ENCODE measurements around the gene DENND1B.
"Not testable (repeated sequence)": the region's sequence is repeated elsewhere in the genome, so short reads cannot be mapped to it uniquely, and the experiment has no call there.

The DENND1B gene

GRCh38 chr1:197743578-197743977 is 31.7 kb downstream of the DENND1B start:
- DNase-seq, result no peak

GRCh38 chr1:197740992-197741391 is 34.3 kb downstream of the DENND1B start:
- DNase-seq, result no peak

GRCh38 chr1:197738927-197739326 is 36.4 kb downstream of the DENND1B start:
- DNase-seq, result peak in 1 of 2 donors; percentile 65

GRCh38 chr1:197737916-197738315 is 37.4 kb downstream of the DENND1B start:
- DNase-seq, result no peak

- DNase-seq, result peak; percentile 67 to 71
Measured at GRCh38 chr1:197736685-197737084, 38.6 kb downstream of the DENND1B start.

- DNase-seq, result no peak
Measured at GRCh38 chr1:197735461-197735860, 39.8 kb downstream of the DENND1B start.

- DNase-seq, result no peak
Measured at GRCh38 chr1:197733324-197733723, 42.0 kb downstream of the DENND1B start.

- no peak for DNase-seq
Measured at GRCh38 chr1:197732187-197732586, 43.1 kb downstream of the DENND1B start.

- DNase-seq, result no peak
Measured at GRCh38 chr1:197731449-197731848, 43.8 kb downstream of the DENND1B start.

- DNase-seq, result no peak
Measured at GRCh38 chr1:197725976-197726375, 49.3 kb downstream of the DENND1B start.

- DNase-seq, result no peak
Measured at GRCh38 chr1:197725044-197725443, 50.2 kb downstream of the DENND1B start.

GRCh38 chr1:197715806-197716205 is 59.5 kb downstream of the DENND1B start:
- no peak for DNase-seq

- DNase-seq, result peak; percentile 38 to 63
Measured at GRCh38 chr1:197706601-197707000, 68.7 kb downstream of the DENND1B start.

GRCh38 chr1:197705941-197706340 is 69.3 kb downstream of the DENND1B start:
- no peak for DNase-seq

- DNase-seq, result not testable (repeated sequence)
Measured at GRCh38 chr1:197700688-197701087, 74.6 kb downstream of the DENND1B start.

GRCh38 chr1:197696372-197696771 is 78.9 kb downstream of the DENND1B start:
- no peak for DNase-seq

GRCh38 chr1:197695961-197696360 is 79.3 kb downstream of the DENND1B start:
- no peak for DNase-seq

- DNase-seq, result peak; percentile 19 to 23
Measured at GRCh38 chr1:197692965-197693364, 82.3 kb downstream of the DENND1B start.

- DNase-seq, result no peak
Measured at GRCh38 chr1:197691816-197692215, 83.5 kb downstream of the DENND1B start.

GRCh38 chr1:197690074-197690473 is 85.2 kb downstream of the DENND1B start:
- DNase-seq, result no peak

GRCh38 chr1:197688233-197688632 is 87.0 kb downstream of the DENND1B start:
- no peak for DNase-seq

GRCh38 chr1:197686702-197687355 is 88.5 kb downstream of the DENND1B start:
- DNase-seq, result no peak

GRCh38 chr1:197686231-197686630 is 89.0 kb downstream of the DENND1B start:
- DNase-seq, result no peak

GRCh38 chr1:197685785-197686184 is 89.5 kb downstream of the DENND1B start:
- DNase-seq, result no peak

GRCh38 chr1:197683895-197684553 is 91.3 kb downstream of the DENND1B start:
- no peak for DNase-seq
